ENCODE data around the gene UNC5A.

UNC5A gene

GRCh38 chr5:176863041-176863764, 52.8 kb downstream of the UNC5A start:
- no peak overlapping the region for H4K8ac ChIP-seq (ENCODE audit: low read depth, low read length)
- H3K9me3 ChIP-seq (replicated peaks in 1 of 2; ENCODE audit: control insufficient read depth in 2 of 2, insufficient read depth in 1 of 2, low read depth in 1 of 2, low read length in 2 of 2), result no peaks in the 10 kb centered on the region
- no peaks in the 10 kb centered on the region for H3K79me1 ChIP-seq (ENCODE audit: low read depth, low read length)
- no CpG with 5 or more reads among the region's 15 CpGs for WGBS, 2 donors (ENCODE audit: extremely low coverage in 2 of 2, insufficient read length in 2 of 2, insufficient replicate concordance in 1 of 2)
- H2AK5ac ChIP-seq (ENCODE audit: low read depth, low read length), result peak overlapping the region; percentile 100
- H3K23ac ChIP-seq (ENCODE audit: low read depth, low read length, poor library complexity), result peak overlapping the region; percentile 80
- peak overlapping the region; percentile 48 for H3K27ac ChIP-seq (replicated peaks; ENCODE audit: low read length)
- H3K14ac ChIP-seq (ENCODE audit: low read length), result no peak overlapping the region
- peak overlapping the region; percentile 69 for H3K4ac ChIP-seq (ENCODE audit: low read length)
- H2BK5ac ChIP-seq (ENCODE audit: low read length), result peak overlapping the region; percentile 92
- H2AFZ ChIP-seq (ENCODE audit: low read length), result peak overlapping the region; percentile 40
- peak overlapping the region; percentile 100 for H2BK15ac ChIP-seq (ENCODE audit: low read length)
- peak overlapping the region; percentile 93 for H2BK120ac ChIP-seq (ENCODE audit: low read depth, low read length)
- no peaks in the 10 kb centered on the region for H3K36me3 ChIP-seq (replicated peaks in 1 of 2; ENCODE audit: control insufficient read depth in 2 of 2, insufficient read depth in 2 of 2, low read length in 2 of 2)
- peak overlapping the region; percentile 42 for H3K4me2 ChIP-seq (ENCODE audit: insufficient read depth, low read length, poor library complexity, severe bottlenecking)
- H3K9ac ChIP-seq (ENCODE audit: low read depth, low read length, poor library complexity), result peak overlapping the region; percentile 63
- peak overlapping the region; percentile 97 for H2BK12ac ChIP-seq (ENCODE audit: low read length)
- peak overlapping the region; percentile 81 for H4K91ac ChIP-seq (ENCODE audit: low read depth, low read length, poor library complexity)
- H3K4me1 ChIP-seq (ENCODE audit: control insufficient read depth in 2 of 2, insufficient read depth in 1 of 2, low read depth in 1 of 2, low read length in 2 of 2), result peaks cover 41 to 46% of the 10 kb centered on the region in 2 donors
- peak overlapping the region; percentile 99 for H3K18ac ChIP-seq (ENCODE audit: low read length)
- H3K27me3 ChIP-seq (ENCODE audit: control insufficient read depth in 3 of 3, insufficient read depth in 3 of 3, low read depth in 1 of 3, low read length in 3 of 3), result peaks cover 0 to 71% (median 0%) of the 10 kb centered on the region in 3 experiments
- DNase-seq (ENCODE audit: low spot score), result no peak
- no peak overlapping the region for H3K4me3 ChIP-seq (ENCODE audit: low read length in 2 of 2)

DNA sequence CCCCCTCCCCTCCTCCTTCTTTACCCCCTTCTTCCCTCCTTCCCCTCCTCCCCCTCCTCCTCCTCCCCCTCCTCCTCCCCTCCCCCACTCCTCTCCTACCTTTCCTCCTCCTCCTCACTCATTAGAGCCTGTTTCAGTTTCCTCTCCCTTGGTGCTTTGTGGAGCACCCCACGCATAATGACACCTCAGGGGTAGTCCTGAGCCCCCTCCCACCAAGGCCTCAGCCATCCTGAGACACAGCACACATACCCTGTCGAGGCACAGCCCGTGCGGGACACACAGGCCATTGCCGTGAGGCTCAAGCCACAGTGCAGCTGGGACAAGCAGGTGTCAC, 53.4 kb downstream of the UNC5A start:
- no peak overlapping the region for H3K4me3 ChIP-seq (ENCODE audit: low read length in 2 of 2)
- WGBS, 2 donors (ENCODE audit: extremely low coverage in 2 of 2, insufficient read length in 2 of 2, insufficient replicate concordance in 1 of 2), result no CpG with 5 or more reads among the region's 5 CpGs
- H3K27me3 ChIP-seq (ENCODE audit: control insufficient read depth in 3 of 3, insufficient read depth in 3 of 3, low read depth in 1 of 3, low read length in 3 of 3), result peaks cover 0 to 73% (median 0%) of the 10 kb centered on the region in 3 experiments
- peak overlapping the region; percentile 13 for H2AK5ac ChIP-seq (ENCODE audit: low read depth, low read length)
- no peak overlapping the region for H4K8ac ChIP-seq (ENCODE audit: low read depth, low read length)
- peak overlapping the region; percentile 21 for H3K27ac ChIP-seq (replicated peaks; ENCODE audit: low read length)
- no peak overlapping the region for H2AFZ ChIP-seq (ENCODE audit: low read length)
- no peak overlapping the region for H4K91ac ChIP-seq (ENCODE audit: low read depth, low read length, poor library complexity)
- H3K4me2 ChIP-seq (ENCODE audit: insufficient read depth, low read length, poor library complexity, severe bottlenecking), result no peak overlapping the region
- peak overlapping the region; percentile 71 for H2BK15ac ChIP-seq (ENCODE audit: low read length)
- H3K18ac ChIP-seq (ENCODE audit: low read length), result peak overlapping the region; percentile 31
- no peak overlapping the region for H3K14ac ChIP-seq (ENCODE audit: low read length)
- no peaks in the 10 kb centered on the region for H3K36me3 ChIP-seq (replicated peaks in 1 of 2; ENCODE audit: control insufficient read depth in 2 of 2, insufficient read depth in 2 of 2, low read length in 2 of 2)
- DNase-seq (ENCODE audit: low spot score), result no peak
- H3K9me3 ChIP-seq (replicated peaks in 1 of 2; ENCODE audit: control insufficient read depth in 2 of 2, insufficient read depth in 1 of 2, low read depth in 1 of 2, low read length in 2 of 2), result no peaks in the 10 kb centered on the region
- H2BK5ac ChIP-seq (ENCODE audit: low read length), result no peak overlapping the region
- H3K23ac ChIP-seq (ENCODE audit: low read depth, low read length, poor library complexity), result no peak overlapping the region
- H3K79me1 ChIP-seq (ENCODE audit: low read depth, low read length), result no peaks in the 10 kb centered on the region
- peak overlapping the region; percentile 5 for H2BK120ac ChIP-seq (ENCODE audit: low read depth, low read length)
- H3K4me1 ChIP-seq (ENCODE audit: control insufficient read depth in 2 of 2, insufficient read depth in 1 of 2, low read depth in 1 of 2, low read length in 2 of 2), result peaks cover 45 to 51% of the 10 kb centered on the region in 2 donors
- H2BK12ac ChIP-seq (ENCODE audit: low read length), result peak overlapping the region; percentile 14
- no peak overlapping the region for H3K9ac ChIP-seq (ENCODE audit: low read depth, low read length, poor library complexity)
- H3K4ac ChIP-seq (ENCODE audit: low read length), result no peak overlapping the region

- H3K9me3 ChIP-seq (replicated peaks in 1 of 2; ENCODE audit: control insufficient read depth in 2 of 2, insufficient read depth in 1 of 2, low read depth in 1 of 2, low read length in 2 of 2), result no peaks in the 10 kb centered on the region
- H3K4me2 ChIP-seq (ENCODE audit: insufficient read depth, low read length, poor library complexity, severe bottlenecking), result no peak overlapping the region
- no peaks in the 10 kb centered on the region for H3K79me1 ChIP-seq (ENCODE audit: low read depth, low read length)
- no CpG with 5 or more reads among the region's 8 CpGs for WGBS, 2 donors (ENCODE audit: extremely low coverage in 2 of 2, insufficient read length in 2 of 2, insufficient replicate concordance in 1 of 2)
- no peak for DNase-seq (ENCODE audit: low spot score)
- no peak overlapping the region for H3K27ac ChIP-seq (replicated peaks; ENCODE audit: low read length)
- peak overlapping the region; percentile 2 for H2BK120ac ChIP-seq (ENCODE audit: low read depth, low read length)
- H3K27me3 ChIP-seq (ENCODE audit: control insufficient read depth in 3 of 3, insufficient read depth in 3 of 3, low read depth in 1 of 3, low read length in 3 of 3), result peaks cover 0 to 79% (median 0%) of the 10 kb centered on the region in 3 experiments
- H2AFZ ChIP-seq (ENCODE audit: low read length), result no peak overlapping the region
- peak overlapping the region; percentile 94 for H3K18ac ChIP-seq (ENCODE audit: low read length)
- H2BK12ac ChIP-seq (ENCODE audit: low read length), result peak overlapping the region; percentile 14
- H3K4ac ChIP-seq (ENCODE audit: low read length), result peak overlapping the region; percentile 0
- H3K14ac ChIP-seq (ENCODE audit: low read length), result peak overlapping the region; percentile 1
- H3K9ac ChIP-seq (ENCODE audit: low read depth, low read length, poor library complexity), result no peak overlapping the region
- H2BK15ac ChIP-seq (ENCODE audit: low read length), result peak overlapping the region; percentile 71
- H4K8ac ChIP-seq (ENCODE audit: low read depth, low read length), result no peak overlapping the region
- no peaks in the 10 kb centered on the region for H3K36me3 ChIP-seq (replicated peaks in 1 of 2; ENCODE audit: control insufficient read depth in 2 of 2, insufficient read depth in 2 of 2, low read length in 2 of 2)
- no peak overlapping the region for H3K23ac ChIP-seq (ENCODE audit: low read depth, low read length, poor library complexity)
- H3K4me1 ChIP-seq (ENCODE audit: control insufficient read depth in 2 of 2, insufficient read depth in 1 of 2, low read depth in 1 of 2, low read length in 2 of 2), result peaks cover 52 to 58% of the 10 kb centered on the region in 2 donors
- no peak overlapping the region for H2BK5ac ChIP-seq (ENCODE audit: low read length)
- H2AK5ac ChIP-seq (ENCODE audit: low read depth, low read length), result peak overlapping the region; percentile 13
- no peak overlapping the region for H4K91ac ChIP-seq (ENCODE audit: low read depth, low read length, poor library complexity)
- no peak overlapping the region for H3K4me3 ChIP-seq (ENCODE audit: low read length in 2 of 2)
Observed at GRCh38 chr5:176864755-176865154, 54.4 kb downstream of the UNC5A start.

DNA sequence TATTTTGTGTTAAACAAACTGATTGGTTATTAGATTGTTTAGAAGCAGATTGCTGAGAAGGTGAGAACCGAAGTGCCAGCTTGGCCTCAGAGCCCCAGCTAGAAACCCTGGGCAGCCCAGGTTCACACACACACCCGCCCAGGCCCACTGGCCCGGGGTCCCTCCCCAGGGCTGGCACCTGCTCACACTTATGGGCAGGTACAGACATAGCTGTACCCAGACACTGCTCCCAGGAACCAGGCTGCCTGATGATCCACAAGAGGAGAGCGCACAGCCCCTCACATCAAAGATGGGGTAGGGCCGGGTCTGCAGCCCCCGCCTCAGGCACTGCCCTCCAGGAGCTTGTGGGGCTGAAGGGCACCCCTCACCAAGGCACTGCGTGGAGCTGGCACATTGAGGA, 55.6 kb downstream of the UNC5A start:
- Histone ChIP-seq H3K18ac (ENCODE audit: low read length) (peak overlapping the region; percentile 57), H3K9me3 (replicated peaks in 1 of 2; ENCODE audit: control insufficient read depth in 2 of 2, insufficient read depth in 1 of 2, low read depth in 1 of 2, low read length in 2 of 2) (no peaks in the 10 kb centered on the region), H3K9ac (ENCODE audit: low read depth, low read length, poor library complexity) (no peak overlapping the region), H2BK120ac (ENCODE audit: low read depth, low read length) (no peak overlapping the region), H2BK5ac (ENCODE audit: low read length) (peak overlapping the region; percentile 90), H4K8ac (ENCODE audit: low read depth, low read length) (no peak overlapping the region), H3K14ac (ENCODE audit: low read length) (no peak overlapping the region), H3K27ac (replicated peaks; ENCODE audit: low read length) (no peak overlapping the region), H2BK15ac (ENCODE audit: low read length) (peak overlapping the region; percentile 17), H2AK5ac (ENCODE audit: low read depth, low read length) (peak overlapping the region; percentile 3), H3K27me3 (ENCODE audit: control insufficient read depth in 3 of 3, insufficient read depth in 3 of 3, low read depth in 1 of 3, low read length in 3 of 3) (peaks cover 0 to 71% (median 0%) of the 10 kb centered on the region in 3 experiments), H3K79me1 (ENCODE audit: low read depth, low read length) (no peaks in the 10 kb centered on the region), H3K36me3 (replicated peaks in 1 of 2; ENCODE audit: control insufficient read depth in 2 of 2, insufficient read depth in 2 of 2, low read length in 2 of 2) (no peaks in the 10 kb centered on the region), H3K4me1 (ENCODE audit: control insufficient read depth in 2 of 2, insufficient read depth in 1 of 2, low read depth in 1 of 2, low read length in 2 of 2) (peaks cover 56 to 64% of the 10 kb centered on the region in 2 donors), H2BK12ac (ENCODE audit: low read length) (peak overlapping the region; percentile 2), H4K91ac (ENCODE audit: low read depth, low read length, poor library complexity) (no peak overlapping the region), H3K4ac (ENCODE audit: low read length) (no peak overlapping the region), H3K4me3 (ENCODE audit: low read length in 2 of 2) (no peak overlapping the region), H2AFZ (ENCODE audit: low read length) (no peak overlapping the region), H3K4me2 (ENCODE audit: insufficient read depth, low read length, poor library complexity, severe bottlenecking) (no peak overlapping the region), H3K23ac (ENCODE audit: low read depth, low read length, poor library complexity) (peak overlapping the region; percentile 0)
- no peak for DNase-seq (ENCODE audit: low spot score)
- WGBS, 2 donors (ENCODE audit: extremely low coverage in 2 of 2, insufficient read length in 2 of 2, insufficient replicate concordance in 1 of 2), result no CpG with 5 or more reads among the region's 7 CpGs
